Heart left ventricle (tissue), 16 donors: Measurements from ENCODE around the gene TLE4. TPM values are rescaled to one million over a fixed set of nuclear protein-coding genes. Genes with fewer than 3 reads are reported as not detected.

Experiments used
- ATAC-seq, 4 donors: fragments of 200-7000 bp; cut with Tn5 transposase; one replicate each; pipeline ENCODE4 v1.9.1; 2020 to 2022; ENCODE audit warnings: moderate library complexity in 4 of 4, mild to moderate bottlenecking in 3 of 4, moderate number of reproducible peaks in 1 of 4
- DNase-seq, 5 donors: peaks; one replicate each; pipeline ENCODE4 v3.0.0-alpha.2; 2020
- H3K27ac ChIP-seq, 12 donors: fragments of 200-600 bp; sonication (generic) in 4 of 12; one replicate each; pipeline versions ENCODE4 v1.5.0 to v1.8.0; 2016 to 2022; ENCODE audit warnings: mild to moderate bottlenecking in 2 of 12
- H3K27me3 ChIP-seq, 9 donors: fragments of 200-600 bp; sonication (generic) in 2 of 9; one replicate each; pipeline versions ENCODE4 v1.5.1 to v1.8.0; 2016 to 2022; ENCODE audit warnings: mild to moderate bottlenecking in 3 of 9
- H3K36me3 ChIP-seq, 9 donors: fragments of 200-600 bp; sonication (generic) in 2 of 9; one replicate each; pipeline versions ENCODE4 v1.5.0 to v1.8.0; 2018 to 2022; ENCODE audit warnings: mild to moderate bottlenecking in 2 of 9
- H3K4me1 ChIP-seq, 12 donors: fragments of 200-600 bp; sonication (generic) in 4 of 12; one replicate each; pipeline versions ENCODE4 v1.5.0 to v1.8.0; 2016 to 2022; ENCODE audit warnings: mild to moderate bottlenecking in 3 of 12
- H3K4me3 ChIP-seq, 12 donors: fragments of 200-600 bp; sonication (generic) in 4 of 12; one replicate each; pipeline versions ENCODE4 v1.5.0 to v1.8.0; 2017 to 2022; ENCODE audit warnings: mild to moderate bottlenecking in 9 of 12, moderate library complexity in 4 of 12
- H3K9me3 ChIP-seq, 12 donors: fragments of 200-600 bp; sonication (generic) in 4 of 12; one replicate each; pipeline versions ENCODE4 v1.5.0 to v1.8.0; 2016 to 2022; ENCODE audit warnings: mild to moderate bottlenecking in 1 of 12
- CTCF ChIP-seq, 12 donors: fragments of 200-600 bp; sonication (generic) in 4 of 12; IDR thresholded peaks; one replicate each; pipeline versions ENCODE4 v1.5.0 to v1.8.0; 2018 to 2022; ENCODE audit warnings: antibody characterized with exemption in 12 of 12, mild to moderate bottlenecking in 5 of 12
- POLR2A ChIP-seq, 2 donors: fragments of 450-650 bp; IDR thresholded peaks; one replicate each; pipeline ENCODE4 v1.6.1; 2017; ENCODE audit warnings: antibody characterized with exemption in 2 of 2, mild to moderate bottlenecking in 2 of 2, moderate library complexity in 2 of 2
- WGBS, 4 donors: extraction: QIAGEN DNeasy Blood & Tissue Kit in 2 of 4; methylation state at CpG; one replicate each; pipeline versions ENCODE4 v1.1.5 to v1.1.7; 2013 to 2018; 5-methylcytosine and 5-hydroxymethylcytosine counted together
- intact Hi-C, 10 donors: fragments of 100-400 bp; cut with DNase I; formaldehyde crosslinking; loops; one replicate each; pipeline versions ENCODE4 v1.11.1 to v1.14.2; 2022
- polyA plus RNA-seq, 2 donors: library from polyadenylated mRNA; stranded (reverse); fragments of 200-250 nt; gene quantifications; one replicate each; pipeline ENCODE4 v1.2.3, GENCODE V29; 2013
- total RNA-seq, 9 donors: library from RNA; depleted of rRNA in 2 of 9; stranded (reverse); fragments of >200 nt in 2 of 9; fragmentation: NEBNext Ultra II Directional in 3 of 9; extraction: Animal tissue kit (Norgen Biotek cat#: 25700) in 3 of 9; gene quantifications; one replicate each; pipeline versions ENCODE4 v1.1.0 to v1.2.4, GENCODE V29; 2016 to 2023
- donor health status: ischemic (EF 13 %, LVEDD 7.1; RV severe dilation, severe dysfunction).
- donor health status: healthy with polysubstance abuse.
- donor health status: DM: no; HTN: yes; CAD: no.
- donor health status: DM: no; HTN: no; CAD: no.
- donor health status: ischemic (EF 25% LVEDD 6.9; RV normal size, moderate dysfunction).
- donor health status: ischemic (EF 25% LVEDD 5.7; RV mildly dilated, moderate dysfunction).
- donor health status: healthy.
- donor health status: DM: yes; HTN: yes; CAD: no.
- donor health status: ischemic (EF 35%, LVEDD 5.7; RV mildly dilated, moderate dysfunction).
- donor health status: nonischemic (EF 11% LVEDD 7.7; RV severe dilation, severe dysfunction).
- donor health status: DM: yes; HTN: yes; CAD: no.
- donor health status: PGD.
- donor health status: ischemic (EF 29% LVEDD 5.4; RV normal size, mild dysfunction).
- donor health status: nonischemic (EF 23%, LVEDD 6.1; RV moderate dilation, normal function).

The TLE4 gene
- total and polyA plus RNA-seq, 11 donors, result 3.7 to 23.9 (median 13.8) TPM

- 95 to 100% (median 98%) methylated on average over 3 of the region's 3 CpGs for WGBS, 4 donors
- no peaks in the 10 kb centered on the region for H3K27me3 ChIP-seq
- intact Hi-C loops, result no loop called here
- H3K9me3 ChIP-seq, result no peaks in the 10 kb centered on the region
- H3K4me1 ChIP-seq, result peaks cover 0 to 29% (median 14%) of the 10 kb centered on the region in 12 donors
- no peak for ATAC-seq
- TF ChIP-seq CTCF (IDR thresholded peaks at IDR 0.05), result no peak
- TF ChIP-seq POLR2A (IDR thresholded peaks at IDR 0.05), result no peak
- peaks cover 0 to 20% (median 6%) of the 10 kb centered on the region in 9 donors for H3K36me3 ChIP-seq
- no peak overlapping the region for H3K27ac ChIP-seq
- DNase-seq, result no peak
- H3K4me3 ChIP-seq, result no peak overlapping the region
Measured at GRCh38 chr9:79658926-79659325, 87.2 kb downstream of the TLE4 start.

- TF ChIP-seq CTCF (IDR thresholded peaks at IDR 0.05) (no peak), POLR2A (IDR thresholded peaks at IDR 0.05) (no peak)
- intact Hi-C loops, result loop anchor here in 5 of 10 donors (5.0 to 10.0 kb wide), 3 partner anchors 83 to 88 kb away; partner anchors contain the start of gene TLE4 (in 4 of the 5)
- no peak for ATAC-seq
- no peak for DNase-seq
- Histone ChIP-seq H3K9me3 (no peaks in the 10 kb centered on the region), H3K27me3 (no peaks in the 10 kb centered on the region), H3K36me3 (peaks cover 0 to 10% (median 3%) of the 10 kb centered on the region in 9 donors), H3K27ac (no peak overlapping the region), H3K4me3 (no peak overlapping the region), H3K4me1 (peaks cover 0 to 43% (median 17%) of the 10 kb centered on the region in 12 donors)
- 97 to 99% (median 97%) methylated on average over 7 of the region's 7 CpGs for WGBS, 4 donors
Measured at GRCh38 chr9:79660615-79661014, 88.8 kb downstream of the TLE4 start.

GRCh38 chr9:79661279-79661678 is 89.5 kb downstream of the TLE4 start:
- H3K36me3 ChIP-seq, result peaks cover 0 to 10% (median 3%) of the 10 kb centered on the region in 9 donors
- H3K27ac ChIP-seq, result no peak overlapping the region
- ATAC-seq (no peak), DNase-seq (no peak)
- no peaks in the 10 kb centered on the region for H3K27me3 ChIP-seq
- intact Hi-C loops, result loop anchor here in 5 of 10 donors (5.0 to 10.0 kb wide), 3 partner anchors 84 to 89 kb away; partner anchors contain the start of gene TLE4 (in 4 of the 5)
- TF ChIP-seq CTCF (IDR thresholded peaks at IDR 0.05), result no peak
- no peak for TF ChIP-seq POLR2A (IDR thresholded peaks at IDR 0.05)
- peaks cover 0 to 46% (median 17%) of the 10 kb centered on the region in 12 donors for H3K4me1 ChIP-seq
- no peak overlapping the region for H3K4me3 ChIP-seq
- no peaks in the 10 kb centered on the region for H3K9me3 ChIP-seq
- 75 to 86% (median 81%) methylated on average over 2 of the region's 2 CpGs for WGBS, 4 donors

GRCh38 chr9:79661886-79662536 is 90.2 kb downstream of the TLE4 start:
- no peak for TF ChIP-seq CTCF (IDR thresholded peaks at IDR 0.05)
- TF ChIP-seq POLR2A (IDR thresholded peaks at IDR 0.05), result no peak
- intact Hi-C loops, result loop anchor here in 5 of 10 donors (5.0 to 10.0 kb wide), 3 partner anchors 85 to 90 kb away; partner anchors contain the start of gene TLE4 (in 4 of the 5)
- H3K36me3 ChIP-seq, result peaks cover 0 to 3% (median 2%) of the 10 kb centered on the region in 9 donors
- no peak for DNase-seq
- no peak for ATAC-seq
- H3K4me1 ChIP-seq, result peaks cover 0 to 46% (median 17%) of the 10 kb centered on the region in 12 donors
- H3K9me3 ChIP-seq, result no peaks in the 10 kb centered on the region
- peak overlapping the region in 4 of 12 donors; percentile 6 to 49 (median 32) for H3K27ac ChIP-seq
- H3K4me3 ChIP-seq, result no peak overlapping the region
- H3K27me3 ChIP-seq, result no peaks in the 10 kb centered on the region
- WGBS, 4 donors, result 70 to 81% (median 72%) methylated on average over 5 of the region's 5 CpGs
